HCT116 (cell line): ENCODE data around the gene KRTAP26-1.

Source experiments
- CBX3 ChIP-seq: IDR thresholded peaks from 2 replicates; pipeline ENCODE4 v1.6.1; 2012; ENCODE audit warnings: low read depth
- EZH2 ChIP-seq: fragments of 200-600 bp; sonication (generic); IDR thresholded peaks from 2 replicates; pipeline ENCODE4 v1.6.1; 2017; ENCODE audit warnings: antibody characterized with exemption, mixed run types
- POLR2A ChIP-seq: IDR thresholded peaks from 2 replicates; pipeline ENCODE4 v1.7.0; 2011; ENCODE audit warnings: borderline replicate concordance; ENCODE audit not compliant: insufficient read depth, insufficient read length; ENCODE audit errors: extremely low read depth
- POLR2AphosphoS5 ChIP-seq: IDR thresholded peaks from 2 replicates; pipeline ENCODE4 v1.6.1; 2011; ENCODE audit warnings: mild to moderate bottlenecking, low read depth, low read length, moderate library complexity
- SRF ChIP-seq: IDR thresholded peaks from 2 replicates; pipeline ENCODE4 v1.6.1; 2012; ENCODE audit warnings: low read depth
- ZNF274 ChIP-seq: fragments of 200-500 bp; sonication (Bioruptor generic); IDR thresholded peaks from 2 replicates; pipeline ENCODE4 v1.6.1; 2014; ENCODE audit warnings: mild to moderate bottlenecking, low read depth, low read length, inconsistent platforms
- TF ChIP-seq, protein P1 (sequence below), 3 experiments: fragments of 200-600 bp in 1 of 3; sonication (generic) in 1 of 3; IDR thresholded peaks in 2 of 3; conservative IDR thresholded peaks in 1 of 3; 2 replicates each; pipeline ENCODE4 v1.5.1; 2012 to 2017; ENCODE audit warnings: low read depth in 2 of 3, low read length in 2 of 3, antibody characterized with exemption in 1 of 3, borderline replicate concordance in 1 of 3, control low read depth in 1 of 3, mild to moderate bottlenecking in 1 of 3, mixed read lengths in 1 of 3, mixed run types in 1 of 3, moderate library complexity in 1 of 3; ENCODE audit not compliant: insufficient read depth in 1 of 3
- TF ChIP-seq, protein P2 (sequence below): IDR thresholded peaks from 2 replicates; pipeline ENCODE4 v1.6.1; 2012; ENCODE audit warnings: low read depth

DNA sequence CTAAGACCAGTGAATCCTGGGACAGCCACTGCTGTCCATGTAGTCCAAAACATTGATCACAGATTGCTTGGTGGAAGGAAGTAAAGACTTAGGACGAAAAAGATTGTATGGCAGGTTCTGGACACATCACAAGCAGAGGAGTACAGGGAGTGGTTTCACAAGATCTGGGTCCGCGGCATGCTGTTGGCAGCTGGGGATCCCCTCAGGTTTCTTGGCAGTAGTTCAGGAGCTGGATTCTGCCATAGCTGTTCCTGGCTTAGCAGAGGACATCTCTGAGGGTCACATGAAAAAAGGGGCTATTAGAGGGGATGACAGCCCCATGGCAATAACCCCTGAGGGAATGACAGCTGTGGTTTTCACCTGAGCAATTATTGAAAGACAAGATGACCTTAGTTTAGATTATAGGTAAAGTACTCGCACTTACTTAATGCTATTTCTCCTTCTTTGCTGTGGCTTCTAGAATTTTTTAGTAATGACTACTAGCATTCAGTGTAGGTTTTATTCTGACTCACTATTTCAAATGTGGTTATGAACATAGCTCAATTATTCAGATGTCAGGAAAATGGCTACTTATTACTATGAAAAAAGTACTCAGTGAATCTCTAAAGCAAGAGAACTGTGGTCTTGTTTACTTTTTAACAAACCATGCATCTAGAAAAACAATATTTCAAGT lies 9.2 kb upstream of the KRTAP26-1 start:
- TF ChIP-seq, protein P1, sequence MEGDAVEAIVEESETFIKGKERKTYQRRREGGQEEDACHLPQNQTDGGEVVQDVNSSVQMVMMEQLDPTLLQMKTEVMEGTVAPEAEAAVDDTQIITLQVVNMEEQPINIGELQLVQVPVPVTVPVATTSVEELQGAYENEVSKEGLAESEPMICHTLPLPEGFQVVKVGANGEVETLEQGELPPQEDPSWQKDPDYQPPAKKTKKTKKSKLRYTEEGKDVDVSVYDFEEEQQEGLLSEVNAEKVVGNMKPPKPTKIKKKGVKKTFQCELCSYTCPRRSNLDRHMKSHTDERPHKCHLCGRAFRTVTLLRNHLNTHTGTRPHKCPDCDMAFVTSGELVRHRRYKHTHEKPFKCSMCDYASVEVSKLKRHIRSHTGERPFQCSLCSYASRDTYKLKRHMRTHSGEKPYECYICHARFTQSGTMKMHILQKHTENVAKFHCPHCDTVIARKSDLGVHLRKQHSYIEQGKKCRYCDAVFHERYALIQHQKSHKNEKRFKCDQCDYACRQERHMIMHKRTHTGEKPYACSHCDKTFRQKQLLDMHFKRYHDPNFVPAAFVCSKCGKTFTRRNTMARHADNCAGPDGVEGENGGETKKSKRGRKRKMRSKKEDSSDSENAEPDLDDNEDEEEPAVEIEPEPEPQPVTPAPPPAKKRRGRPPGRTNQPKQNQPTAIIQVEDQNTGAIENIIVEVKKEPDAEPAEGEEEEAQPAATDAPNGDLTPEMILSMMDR (IDR thresholded peaks at IDR 0.05 in 2 of 3, conservative IDR thresholded peaks at IDR 0.05 in 1 of 3; ENCODE audit: borderline replicate concordance in 1 of 3, insufficient read depth in 1 of 3, low read depth in 2 of 3, low read length in 2 of 3): no peak
- TF ChIP-seq POLR2AphosphoS5 (no peak), EZH2 (no peak), POLR2A (no peak), ZNF274 (no peak), CBX3 (no peak), SRF (no peak)
- TF ChIP-seq, protein P2, sequence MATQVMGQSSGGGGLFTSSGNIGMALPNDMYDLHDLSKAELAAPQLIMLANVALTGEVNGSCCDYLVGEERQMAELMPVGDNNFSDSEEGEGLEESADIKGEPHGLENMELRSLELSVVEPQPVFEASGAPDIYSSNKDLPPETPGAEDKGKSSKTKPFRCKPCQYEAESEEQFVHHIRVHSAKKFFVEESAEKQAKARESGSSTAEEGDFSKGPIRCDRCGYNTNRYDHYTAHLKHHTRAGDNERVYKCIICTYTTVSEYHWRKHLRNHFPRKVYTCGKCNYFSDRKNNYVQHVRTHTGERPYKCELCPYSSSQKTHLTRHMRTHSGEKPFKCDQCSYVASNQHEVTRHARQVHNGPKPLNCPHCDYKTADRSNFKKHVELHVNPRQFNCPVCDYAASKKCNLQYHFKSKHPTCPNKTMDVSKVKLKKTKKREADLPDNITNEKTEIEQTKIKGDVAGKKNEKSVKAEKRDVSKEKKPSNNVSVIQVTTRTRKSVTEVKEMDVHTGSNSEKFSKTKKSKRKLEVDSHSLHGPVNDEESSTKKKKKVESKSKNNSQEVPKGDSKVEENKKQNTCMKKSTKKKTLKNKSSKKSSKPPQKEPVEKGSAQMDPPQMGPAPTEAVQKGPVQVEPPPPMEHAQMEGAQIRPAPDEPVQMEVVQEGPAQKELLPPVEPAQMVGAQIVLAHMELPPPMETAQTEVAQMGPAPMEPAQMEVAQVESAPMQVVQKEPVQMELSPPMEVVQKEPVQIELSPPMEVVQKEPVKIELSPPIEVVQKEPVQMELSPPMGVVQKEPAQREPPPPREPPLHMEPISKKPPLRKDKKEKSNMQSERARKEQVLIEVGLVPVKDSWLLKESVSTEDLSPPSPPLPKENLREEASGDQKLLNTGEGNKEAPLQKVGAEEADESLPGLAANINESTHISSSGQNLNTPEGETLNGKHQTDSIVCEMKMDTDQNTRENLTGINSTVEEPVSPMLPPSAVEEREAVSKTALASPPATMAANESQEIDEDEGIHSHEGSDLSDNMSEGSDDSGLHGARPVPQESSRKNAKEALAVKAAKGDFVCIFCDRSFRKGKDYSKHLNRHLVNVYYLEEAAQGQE: no peak
